Adrenal gland (tissue), 5 donors: ENCODE data around the gene TM9SF2.

Experiments
- POLR2A ChIP-seq, 2 donors: fragments of 450-650 bp; IDR thresholded peaks; one replicate each; pipeline ENCODE4 v1.6.1; 2017; ENCODE audit warnings: antibody characterized with exemption in 2 of 2, mild to moderate bottlenecking in 2 of 2, moderate library complexity in 1 of 2
- TF ChIP-seq, protein P1 (sequence below), 6 experiments: fragments of 450-650 bp in 4 of 6; fragments of 200-600 bp in 2 of 6; sonication (generic) in 1 of 6; IDR thresholded peaks; 1 replicate in 5 of 6; 2 replicates in 1 of 6; pipeline versions ENCODE4 v1.5.1 to v1.8.0; 2016 to 2021; ENCODE audit warnings: antibody characterized with exemption in 6 of 6, mild to moderate bottlenecking in 2 of 6, moderate library complexity in 1 of 6
- donor health status: DM: no; HTN: no; CAD: no.

DNA sequence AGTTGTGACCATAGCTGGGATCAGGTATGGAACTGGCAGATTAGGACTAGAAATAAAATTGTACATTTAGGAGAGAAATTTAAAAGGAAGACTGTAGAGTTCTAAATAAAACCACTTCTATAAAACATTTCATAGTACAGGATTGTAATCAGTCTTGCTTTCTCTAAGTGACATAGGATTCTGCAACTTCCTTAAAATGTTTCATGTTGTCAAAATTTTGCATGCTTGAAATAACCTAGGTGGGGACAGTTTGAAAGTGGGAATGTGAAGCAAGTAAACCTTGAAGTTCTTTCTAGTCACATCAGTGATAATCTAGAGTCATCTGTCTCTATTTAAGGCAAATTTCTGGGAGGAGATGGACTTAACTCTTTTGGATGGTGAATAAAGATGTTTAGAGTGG, 6.7 kb downstream of the TM9SF2 start:
- TF ChIP-seq, protein P1, sequence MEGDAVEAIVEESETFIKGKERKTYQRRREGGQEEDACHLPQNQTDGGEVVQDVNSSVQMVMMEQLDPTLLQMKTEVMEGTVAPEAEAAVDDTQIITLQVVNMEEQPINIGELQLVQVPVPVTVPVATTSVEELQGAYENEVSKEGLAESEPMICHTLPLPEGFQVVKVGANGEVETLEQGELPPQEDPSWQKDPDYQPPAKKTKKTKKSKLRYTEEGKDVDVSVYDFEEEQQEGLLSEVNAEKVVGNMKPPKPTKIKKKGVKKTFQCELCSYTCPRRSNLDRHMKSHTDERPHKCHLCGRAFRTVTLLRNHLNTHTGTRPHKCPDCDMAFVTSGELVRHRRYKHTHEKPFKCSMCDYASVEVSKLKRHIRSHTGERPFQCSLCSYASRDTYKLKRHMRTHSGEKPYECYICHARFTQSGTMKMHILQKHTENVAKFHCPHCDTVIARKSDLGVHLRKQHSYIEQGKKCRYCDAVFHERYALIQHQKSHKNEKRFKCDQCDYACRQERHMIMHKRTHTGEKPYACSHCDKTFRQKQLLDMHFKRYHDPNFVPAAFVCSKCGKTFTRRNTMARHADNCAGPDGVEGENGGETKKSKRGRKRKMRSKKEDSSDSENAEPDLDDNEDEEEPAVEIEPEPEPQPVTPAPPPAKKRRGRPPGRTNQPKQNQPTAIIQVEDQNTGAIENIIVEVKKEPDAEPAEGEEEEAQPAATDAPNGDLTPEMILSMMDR (IDR thresholded peaks at IDR 0.05) = no peak
- no peak for TF ChIP-seq POLR2A (IDR thresholded peaks at IDR 0.05)
